OCI-LY7 (cell line): ENCODE data around the gene TRABD2B. TPM values are rescaled to one million over a fixed set of nuclear protein-coding genes. Genes with fewer than 3 reads are reported as not detected.

Experiments used
- BruUV-seq: library from RNA; stranded (reverse); fragments of 400-500 nt; replicated peaks from 2 replicates; lab custom pipeline; 2021; lab: Mats Ljungman, UMichigan
- CTCF ChIA-PET: fragments of 300-600 bp; sonication (Branson Sonifier 250); formaldehyde crosslinking; loops from one replicate; lab custom pipeline; 2022; ENCODE audit warnings: antibody characterized with exemption; ENCODE audit not compliant: unreplicated experiment; lab: Charles Lee
- POLR2A ChIA-PET: fragments of 300-600 bp; sonication (Branson Sonifier 250); formaldehyde crosslinking; loops from one replicate; lab custom pipeline; 2022; ENCODE audit warnings: antibody characterized with exemption; lab: Charles Lee
- DNase-seq: peaks from one replicate; pipeline ENCODE4 v3.0.0-alpha.2; 2015; ENCODE audit warnings: low spot score
- H2AFZ ChIP-seq: fragments of 200-600 bp; sonication (generic), shearing (Covaris generic); 2 replicates; pipeline ENCODE4 v1.6.1; 2014; ENCODE audit warnings: mild to moderate bottlenecking, antibody characterized with exemption, low read length, moderate library complexity
- H3K27ac ChIP-seq: fragments of 200-600 bp; sonication (generic); 2 replicates; pipeline ENCODE4 v1.5.1; 2014; ENCODE audit warnings: mixed run types, low read depth, mild to moderate bottlenecking, moderate library complexity, low read length, inconsistent platforms; ENCODE audit not compliant: poor library complexity, severe bottlenecking
- H3K36me3 ChIP-seq: fragments of 200-600 bp; sonication (generic); 2 replicates; pipeline ENCODE4 v1.6.1; 2014; ENCODE audit warnings: mild to moderate bottlenecking, antibody characterized with exemption, low read length, moderate library complexity, mixed read lengths; ENCODE audit not compliant: insufficient read depth
- H3K4me1 ChIP-seq: fragments of 200-600 bp; sonication (generic); 2 replicates; pipeline ENCODE4 v1.5.1; 2014; ENCODE audit warnings: mild to moderate bottlenecking, low read length; ENCODE audit not compliant: insufficient read depth, poor library complexity, severe bottlenecking
- H3K4me2 ChIP-seq: fragments of 200-600 bp; sonication (generic); 2 replicates; pipeline ENCODE4 v1.6.1; 2014; ENCODE audit warnings: mild to moderate bottlenecking, low read length
- H3K4me3 ChIP-seq: fragments of 200-600 bp; sonication (generic); 2 replicates; pipeline ENCODE4 v1.5.1; 2014; ENCODE audit warnings: mild to moderate bottlenecking, low read depth, low read length; ENCODE audit not compliant: poor library complexity, severe bottlenecking
- H3K79me2 ChIP-seq: fragments of 200-600 bp; sonication (generic); 2 replicates; pipeline ENCODE4 v1.6.1; 2016; ENCODE audit warnings: low read depth, mild to moderate bottlenecking, low read length, moderate library complexity, mixed read lengths; ENCODE audit not compliant: insufficient read depth
- H3K9me2 ChIP-seq: fragments of 200-600 bp; sonication (generic); 2 replicates; pipeline ENCODE4 v1.6.1; 2016; ENCODE audit warnings: mild to moderate bottlenecking, low read length, mixed read lengths; ENCODE audit not compliant: insufficient read depth
- H3K9me3 ChIP-seq: fragments of 200-600 bp; sonication (generic); 2 replicates; pipeline ENCODE4 v1.6.1; 2014; ENCODE audit warnings: mild to moderate bottlenecking, mixed run types, low read length, mixed read lengths
- H4K20me1 ChIP-seq: fragments of 200-600 bp; sonication (generic); 2 replicates; pipeline ENCODE4 v1.6.1; 2014; ENCODE audit warnings: mild to moderate bottlenecking, antibody characterized with exemption, low read length, moderate library complexity, mixed read lengths; ENCODE audit not compliant: insufficient read depth
- CTCF ChIP-seq: fragments of 200-600 bp; sonication (generic); conservative IDR thresholded peaks from 2 replicates; pipeline ENCODE4 v1.5.1; 2014; ENCODE audit warnings: mild to moderate bottlenecking, antibody characterized with exemption, low read length, moderate library complexity, mixed read lengths
- EZH2phosphoT487 ChIP-seq: fragments of 200-600 bp; sonication (generic); IDR thresholded peaks from 2 replicates; pipeline ENCODE4 v1.6.1; 2018; ENCODE audit warnings: low read depth, borderline replicate concordance, mild to moderate bottlenecking, mixed run types, antibody characterized with exemption, low read length, moderate library complexity, mixed read lengths
- intact Hi-C: fragments of 100-400 bp; cut with micrococcal nuclease; formaldehyde crosslinking; loops from one replicate; pipeline ENCODE4 v1.10.0; 2022; ENCODE audit not compliant: unreplicated experiment
- total RNA-seq, 2 experiments: library from RNA; depleted of rRNA in 1 of 2; stranded (reverse); fragments of >200 nt in 1 of 2; shearing (Covaris generic) in 1 of 2; gene quantifications; 2 replicates each; pipeline ENCODE4 v1.2.3, GENCODE V29; 2014 to 2022

Gene TRABD2B
- total RNA-seq, 2 experiments from 2014 or later: not detected

GRCh38 chr1:47837056-47837830 is 159.9 kb downstream of the TRABD2B start:
- no peak overlapping the region for H2AFZ ChIP-seq
- no peaks in the 10 kb centered on the region for H3K9me2 ChIP-seq
- H3K79me2 ChIP-seq: no peaks in the 10 kb centered on the region
- TF ChIP-seq EZH2phosphoT487: no peak
- no peak for TF ChIP-seq CTCF
- H3K9me3 ChIP-seq: no peaks in the 10 kb centered on the region
- no peaks in the 10 kb centered on the region for H3K36me3 ChIP-seq
- H4K20me1 ChIP-seq: no peaks in the 10 kb centered on the region
- POLR2A ChIA-PET: no interaction called here
- H3K4me3 ChIP-seq: no peak overlapping the region
- no TSS peak for BruUV-seq
- DNase-seq: no peak
- H3K4me2 ChIP-seq: no peak overlapping the region
- intact Hi-C loops: no loop called here
- no peaks in the 10 kb centered on the region for H3K4me1 ChIP-seq
- no peak overlapping the region for H3K27ac ChIP-seq
- CTCF ChIA-PET: no interaction called here

DNA sequence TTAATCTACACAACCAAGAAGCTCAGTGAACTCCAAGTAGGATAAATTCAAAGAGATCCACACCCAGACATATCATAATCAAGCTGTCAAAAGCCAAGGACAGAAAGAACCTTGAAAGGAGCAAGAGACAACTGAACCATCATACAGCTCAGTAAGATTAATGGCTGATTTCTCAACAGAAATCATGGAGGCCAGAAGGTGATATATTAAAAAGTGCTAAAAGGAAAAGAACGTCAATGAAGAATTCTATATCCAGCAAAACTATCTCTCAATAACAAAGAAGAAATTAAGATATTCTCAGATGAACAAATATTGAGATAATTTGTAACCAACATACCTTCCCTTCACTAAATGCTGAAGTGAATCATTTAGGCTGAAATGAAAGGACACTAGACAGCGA is 161.8 kb downstream of the TRABD2B start:
- no peak for DNase-seq
- ChIA-PET POLR2A (interaction anchor here (0.6 to 0.8 kb wide), 3 partner anchors 23 to 283 kb away, joined by 3 read pairs; no protein-coding TSS in a partner anchor), CTCF (no interaction called here)
- no peaks in the 10 kb centered on the region for H3K4me1 ChIP-seq
- BruUV-seq: no TSS peak
- H4K20me1 ChIP-seq: no peaks in the 10 kb centered on the region
- no peaks in the 10 kb centered on the region for H3K9me3 ChIP-seq
- H3K79me2 ChIP-seq: no peaks in the 10 kb centered on the region
- no peak overlapping the region for H2AFZ ChIP-seq
- H3K27ac ChIP-seq: no peak overlapping the region
- H3K4me3 ChIP-seq: no peak overlapping the region
- no peaks in the 10 kb centered on the region for H3K36me3 ChIP-seq
- H3K4me2 ChIP-seq: no peak overlapping the region
- TF ChIP-seq EZH2phosphoT487 (no peak), CTCF (no peak)
- H3K9me2 ChIP-seq: no peaks in the 10 kb centered on the region
- intact Hi-C loops: no loop called here

- no peak overlapping the region for H3K4me2 ChIP-seq
- H2AFZ ChIP-seq: no peak overlapping the region
- ChIA-PET POLR2A (interaction anchor here (0.8 kb wide), 1 partner anchor 282 kb away, joined by 3 read pairs; no protein-coding TSS in a partner anchor), CTCF (no interaction called here)
- intact Hi-C loops: no loop called here
- H3K9me3 ChIP-seq: no peaks in the 10 kb centered on the region
- no peaks in the 10 kb centered on the region for H3K79me2 ChIP-seq
- no peaks in the 10 kb centered on the region for H4K20me1 ChIP-seq
- H3K27ac ChIP-seq: no peak overlapping the region
- no peak overlapping the region for H3K4me3 ChIP-seq
- no peaks in the 10 kb centered on the region for H3K9me2 ChIP-seq
- no peaks in the 10 kb centered on the region for H3K4me1 ChIP-seq
- BruUV-seq: no TSS peak
- no peak for TF ChIP-seq EZH2phosphoT487
- no peak for TF ChIP-seq CTCF
- no peaks in the 10 kb centered on the region for H3K36me3 ChIP-seq
- DNase-seq: no peak
Measured at GRCh38 chr1:47834326-47834725, 162.9 kb downstream of the TRABD2B start.
